WI38 (cell line): ENCODE measurements around the gene MUC15.

Source experiments
- H3K4me3 ChIP-seq: 2 replicates; pipeline ENCODE4 v1.5.1; 2011; ENCODE audit warnings: low read depth, mild to moderate bottlenecking, control low read depth, low read length
- CTCF ChIP-seq: IDR thresholded peaks from 2 replicates; pipeline ENCODE4 v1.5.1; 2012; ENCODE audit warnings: low read depth, mild to moderate bottlenecking, control low read depth, low read length

MUC15 gene, protein sequence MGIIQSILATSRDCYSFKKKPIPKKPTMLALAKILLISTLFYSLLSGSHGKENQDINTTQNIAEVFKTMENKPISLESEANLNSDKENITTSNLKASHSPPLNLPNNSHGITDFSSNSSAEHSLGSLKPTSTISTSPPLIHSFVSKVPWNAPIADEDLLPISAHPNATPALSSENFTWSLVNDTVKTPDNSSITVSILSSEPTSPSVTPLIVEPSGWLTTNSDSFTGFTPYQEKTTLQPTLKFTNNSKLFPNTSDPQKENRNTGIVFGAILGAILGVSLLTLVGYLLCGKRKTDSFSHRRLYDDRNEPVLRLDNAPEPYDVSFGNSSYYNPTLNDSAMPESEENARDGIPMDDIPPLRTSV

GRCh38 chr11:26571861-26572654, at the start of gene MUC15:
Gene MUC15 (minus strand): TSS chr11:26572263. CDS start chr11:26567094, 5,169 bp downstream.
- H3K4me3 ChIP-seq: no peak within 1 kb of the TSS
- TF ChIP-seq CTCF: no peak

DNA sequence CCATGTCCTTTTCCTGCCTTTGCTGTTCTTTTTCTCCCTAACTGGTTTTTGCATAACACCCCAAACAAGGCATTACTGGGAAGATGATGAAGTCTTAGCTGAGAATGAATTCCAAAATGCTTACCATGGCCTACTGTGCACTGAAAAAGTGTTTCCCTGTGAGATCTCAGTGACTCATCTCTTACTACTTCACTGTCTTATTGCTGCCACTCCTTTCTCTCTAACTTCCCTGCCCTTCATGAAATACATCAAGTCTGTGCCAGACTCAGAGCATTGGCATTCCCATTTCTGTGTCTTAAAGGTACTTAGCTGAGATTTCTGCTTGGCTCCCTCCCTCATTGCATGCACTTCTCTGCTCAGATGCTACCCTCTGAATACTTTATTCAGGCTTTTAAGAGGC, 49.1 kb upstream of the MUC15 start:
- no peak overlapping the region for H3K4me3 ChIP-seq
- TF ChIP-seq CTCF: no peak

DNA sequence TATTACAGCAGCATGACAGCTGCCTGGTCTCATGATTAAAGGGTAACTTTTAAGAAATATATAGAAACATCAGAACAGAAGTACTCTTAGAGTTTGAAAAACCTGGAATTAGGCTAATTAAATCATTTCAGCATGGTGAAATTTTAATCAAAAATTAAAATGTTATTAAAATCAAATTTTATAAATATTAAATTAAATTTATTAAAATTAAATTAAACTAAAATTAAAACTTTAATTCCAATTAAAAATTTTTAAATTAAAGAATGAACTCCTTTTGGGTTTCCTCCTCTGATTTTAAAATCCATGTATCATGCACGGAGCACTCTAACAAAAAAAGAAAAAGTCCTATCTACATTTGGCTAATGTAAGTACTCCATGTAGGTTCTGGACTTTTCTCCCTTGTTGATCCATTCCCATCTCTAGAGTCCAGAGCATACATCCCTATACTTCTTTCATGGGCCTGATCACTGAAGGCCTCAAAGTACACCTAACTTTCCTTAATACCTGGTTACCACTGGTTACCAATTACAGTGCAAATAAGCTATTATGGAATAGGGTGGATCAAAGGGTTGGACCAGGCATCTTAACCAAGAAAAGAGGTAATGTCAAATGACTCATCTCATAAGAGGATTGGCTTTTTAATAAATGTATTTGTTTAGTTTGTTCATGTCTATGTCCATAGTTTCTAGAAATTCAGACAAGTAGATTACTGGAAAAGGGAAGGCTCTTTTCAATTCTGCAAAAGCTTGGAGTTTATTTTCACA, 48.4 kb upstream of the MUC15 start:
- no peak overlapping the region for H3K4me3 ChIP-seq
- no peak for TF ChIP-seq CTCF

DNA sequence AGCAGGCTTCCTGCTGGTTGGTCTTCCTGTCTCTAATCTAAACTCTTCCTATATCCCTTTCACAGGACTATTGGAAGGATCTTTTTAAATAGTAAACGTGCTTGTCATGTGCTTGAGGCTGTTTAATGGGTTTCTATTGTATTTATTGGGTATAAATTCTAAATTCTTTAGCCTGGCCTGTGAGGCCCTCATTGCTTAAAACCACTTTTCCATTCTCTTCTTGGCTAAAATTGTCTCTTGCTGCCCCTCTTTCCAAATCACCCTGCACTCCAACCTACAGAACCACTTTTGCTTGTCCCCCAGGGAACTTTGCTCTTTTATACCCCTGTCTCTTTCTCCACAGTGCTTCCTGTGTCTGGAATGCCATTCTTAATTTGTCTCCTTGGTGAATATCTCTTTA, 46.4 kb upstream of the MUC15 start:
- no peak for TF ChIP-seq CTCF
- H3K4me3 ChIP-seq: no peak overlapping the region

- TF ChIP-seq CTCF: no peak
- H3K4me3 ChIP-seq: no peak overlapping the region
Observed at GRCh38 chr11:26613759-26614158, 41.7 kb upstream of the MUC15 start.

GRCh38 chr11:26608507-26609146, 36.6 kb upstream of the MUC15 start:
- H3K4me3 ChIP-seq: no peak overlapping the region
- no peak for TF ChIP-seq CTCF
